A673 (cell line): Measurements from ENCODE around the gene WIPF2. TPM values are rescaled to one million over a fixed set of nuclear protein-coding genes. Genes with fewer than 3 reads are reported as not detected.

Experiments
- BruUV-seq: library from RNA; stranded (reverse); fragments of 400-500 nt; replicated peaks from 2 replicates; lab custom pipeline; 2021; lab: Mats Ljungman, UMichigan
- CTCF ChIA-PET: fragments of 300-600 bp; sonication (Branson Sonifier 250); formaldehyde crosslinking; loops from one replicate; lab custom pipeline; 2022; ENCODE audit warnings: antibody characterized with exemption; lab: Charles Lee
- POLR2A ChIA-PET: fragments of 300-600 bp; sonication (Branson Sonifier 250); formaldehyde crosslinking; loops from one replicate; lab custom pipeline; 2022; ENCODE audit warnings: antibody characterized with exemption; ENCODE audit not compliant: low non-redundant PET; lab: Charles Lee
- DNase-seq: peaks from one replicate; pipeline ENCODE4 v3.0.0-alpha.2; 2015; ENCODE audit warnings: low spot score
- H3K27ac ChIP-seq: fragments of 200-600 bp; sonication (generic); 2 replicates; pipeline ENCODE4 v1.5.1; 2016; ENCODE audit warnings: mixed run types, low read depth, mild to moderate bottlenecking, mixed read lengths, antibody characterized with exemption, low read length; ENCODE audit not compliant: poor library complexity, severe bottlenecking
- H3K27me3 ChIP-seq: fragments of 200-600 bp; sonication (generic); replicated peaks from 2 replicates; pipeline ENCODE4 v1.6.1; 2017; ENCODE audit warnings: mixed run types, low read depth, mild to moderate bottlenecking, mixed read lengths, antibody characterized with exemption, low read length; ENCODE audit not compliant: insufficient read depth, poor library complexity
- H3K36me3 ChIP-seq: fragments of 200-600 bp; sonication (generic); 2 replicates; pipeline ENCODE4 v1.6.1; 2016; ENCODE audit warnings: mixed run types, mild to moderate bottlenecking, mixed read lengths, antibody characterized with exemption, low read length; ENCODE audit not compliant: insufficient read depth, poor library complexity, severe bottlenecking
- H3K4me1 ChIP-seq: fragments of 200-600 bp; sonication (generic); 2 replicates; pipeline ENCODE4 v1.6.1; 2017; ENCODE audit warnings: mixed run types, mild to moderate bottlenecking, mixed read lengths, antibody characterized with exemption, low read length; ENCODE audit not compliant: insufficient read depth, poor library complexity, severe bottlenecking
- H3K4me3 ChIP-seq: fragments of 200-600 bp; sonication (generic); 2 replicates; pipeline ENCODE4 v1.5.1; 2016; ENCODE audit warnings: low read depth, mixed run types, mild to moderate bottlenecking, mixed read lengths, low read length; ENCODE audit not compliant: poor library complexity, severe bottlenecking
- H3K9me3 ChIP-seq: fragments of 200-600 bp; sonication (generic); 2 replicates; pipeline ENCODE4 v1.6.1; 2016; ENCODE audit warnings: mixed run types, low read depth, mild to moderate bottlenecking, mixed read lengths, antibody characterized with exemption, low read length; ENCODE audit not compliant: poor library complexity, severe bottlenecking
- EZH2 ChIP-seq: fragments of 200-600 bp; sonication (generic); IDR thresholded peaks from 2 replicates; pipeline ENCODE4 v1.6.1; 2017; ENCODE audit warnings: borderline replicate concordance, low read depth, mild to moderate bottlenecking, mixed read lengths, antibody characterized with exemption, low read length; ENCODE audit not compliant: poor library complexity, severe bottlenecking
- intact Hi-C: fragments of 100-400 bp; cut with micrococcal nuclease; formaldehyde crosslinking; loops from one replicate; pipeline ENCODE4 v1.10.0; 2022; ENCODE audit not compliant: unreplicated experiment
- total RNA-seq: library from RNA; stranded (reverse); gene quantifications from 2 replicates; pipeline ENCODE4 v1.2.3, GENCODE V29; 2021
- TF ChIP-seq, protein P1 (sequence below): fragments of 300-800, 200-600 bp; sonication (generic); conservative IDR thresholded peaks from 2 replicates; pipeline ENCODE4 v1.5.1; 2017; ENCODE audit warnings: low read depth, mild to moderate bottlenecking, antibody characterized with exemption, low read length, moderate library complexity, mixed read lengths

WIPF2 gene
- total RNA-seq, 1 experiment from 2014 or later = 16.3 TPM

DNA sequence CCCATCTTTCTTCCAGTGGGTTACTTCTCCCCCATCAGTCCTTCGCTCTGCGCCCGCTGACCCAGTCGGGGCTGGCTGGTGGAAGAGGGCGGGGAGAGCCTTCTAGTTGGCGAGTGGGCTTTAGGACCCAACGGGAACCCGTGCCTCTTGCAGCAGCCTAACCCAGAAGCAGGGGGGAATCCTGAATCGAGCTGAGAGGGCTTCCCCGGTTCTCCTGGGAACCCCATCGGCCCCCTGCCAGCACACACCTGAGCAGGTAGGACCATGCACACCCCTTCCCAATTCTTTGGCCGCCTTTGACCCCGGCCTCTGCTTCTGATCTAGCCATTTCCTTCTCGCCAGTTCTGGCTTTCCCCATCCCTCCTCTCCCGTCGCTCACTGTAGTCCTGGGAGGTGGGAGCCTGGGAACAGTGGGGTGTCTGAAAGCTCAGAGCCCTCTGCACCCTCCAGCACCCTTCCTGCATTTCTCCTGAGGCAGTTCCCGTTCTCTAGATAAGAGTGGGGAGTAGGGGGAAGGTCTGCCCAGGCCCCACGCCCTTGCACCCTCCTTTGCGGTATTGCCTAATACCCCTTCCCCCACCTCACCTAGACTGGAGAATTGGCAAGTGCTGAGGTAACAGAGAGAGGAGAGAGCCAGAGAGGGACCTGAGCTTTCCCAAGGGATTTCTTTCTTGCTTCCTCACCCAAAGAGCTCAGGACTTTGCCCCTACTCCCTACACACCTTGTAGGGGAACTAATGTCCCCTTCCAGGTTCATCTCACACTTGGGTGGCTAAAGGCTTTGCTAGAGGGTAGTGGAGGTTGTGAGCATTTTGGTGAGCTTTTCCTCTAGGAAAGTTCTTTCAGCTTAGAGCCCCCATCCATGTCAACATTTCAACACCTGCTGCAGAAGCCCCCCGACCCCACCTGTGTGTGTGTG is 90.2 kb downstream of the WIPF2 start, which contains the start of gene RARA:
Gene RARA, plus strand, starts transcription at position 150 of the 918 bp plus-strand sequence. CDS start 22,039 bp downstream, outside the sequence.
- Histone ChIP-seq H3K4me1 (peaks cover 67% of the 10 kb centered on the region), H3K36me3 (no peaks in the 10 kb centered on the region), H3K4me3 (peak within 1 kb of the TSS; percentile 50), H3K27me3 (no peaks in the 10 kb centered on the region), H3K9me3 (no peaks in the 10 kb centered on the region), H3K27ac (peak within 1 kb of the TSS; percentile 89)
- TF ChIP-seq, protein P1, sequence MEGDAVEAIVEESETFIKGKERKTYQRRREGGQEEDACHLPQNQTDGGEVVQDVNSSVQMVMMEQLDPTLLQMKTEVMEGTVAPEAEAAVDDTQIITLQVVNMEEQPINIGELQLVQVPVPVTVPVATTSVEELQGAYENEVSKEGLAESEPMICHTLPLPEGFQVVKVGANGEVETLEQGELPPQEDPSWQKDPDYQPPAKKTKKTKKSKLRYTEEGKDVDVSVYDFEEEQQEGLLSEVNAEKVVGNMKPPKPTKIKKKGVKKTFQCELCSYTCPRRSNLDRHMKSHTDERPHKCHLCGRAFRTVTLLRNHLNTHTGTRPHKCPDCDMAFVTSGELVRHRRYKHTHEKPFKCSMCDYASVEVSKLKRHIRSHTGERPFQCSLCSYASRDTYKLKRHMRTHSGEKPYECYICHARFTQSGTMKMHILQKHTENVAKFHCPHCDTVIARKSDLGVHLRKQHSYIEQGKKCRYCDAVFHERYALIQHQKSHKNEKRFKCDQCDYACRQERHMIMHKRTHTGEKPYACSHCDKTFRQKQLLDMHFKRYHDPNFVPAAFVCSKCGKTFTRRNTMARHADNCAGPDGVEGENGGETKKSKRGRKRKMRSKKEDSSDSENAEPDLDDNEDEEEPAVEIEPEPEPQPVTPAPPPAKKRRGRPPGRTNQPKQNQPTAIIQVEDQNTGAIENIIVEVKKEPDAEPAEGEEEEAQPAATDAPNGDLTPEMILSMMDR = no peak
- no peak for TF ChIP-seq EZH2
- intact Hi-C loops = loop anchor here (10.0 kb wide), 1 partner anchor 106 kb away; the partner anchor contains the start of gene TOP2A
- no peak for DNase-seq
- ChIA-PET POLR2A (no interaction called here), CTCF (no interaction called here)
- no TSS peak for BruUV-seq

DNA sequence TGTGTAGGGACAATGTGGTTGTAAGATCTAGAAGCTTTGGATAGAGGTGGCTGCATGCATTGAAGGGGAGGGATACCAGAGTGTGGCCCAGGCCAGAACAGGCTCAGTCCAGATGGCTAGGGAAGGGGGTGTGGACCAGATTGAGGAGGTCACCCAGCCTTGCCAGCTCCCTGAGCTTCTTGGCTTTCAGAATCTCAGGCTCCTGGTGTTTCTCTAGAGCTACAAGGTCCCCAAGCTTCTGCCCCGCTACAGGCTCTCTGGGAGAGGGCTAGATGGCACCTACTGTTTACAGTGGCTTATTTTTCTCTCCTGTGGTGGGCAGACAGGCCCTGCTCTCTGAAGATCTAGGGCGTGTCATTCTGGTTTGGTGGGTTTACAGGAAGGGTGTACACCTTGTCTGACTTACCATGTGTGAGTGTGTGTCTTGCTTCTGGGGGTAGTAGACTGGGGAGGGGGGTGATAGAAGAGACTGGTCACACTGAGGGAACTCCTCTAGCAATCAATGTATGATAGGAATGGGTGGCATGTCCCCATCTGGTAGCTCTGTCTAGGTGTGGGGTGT is 90.9 kb downstream of the WIPF2 start:
- POLR2A ChIA-PET = no interaction called here
- intact Hi-C loops = loop anchor here (10.0 kb wide), 1 partner anchor 105 kb away; the partner anchor contains the start of gene TOP2A

DNA sequence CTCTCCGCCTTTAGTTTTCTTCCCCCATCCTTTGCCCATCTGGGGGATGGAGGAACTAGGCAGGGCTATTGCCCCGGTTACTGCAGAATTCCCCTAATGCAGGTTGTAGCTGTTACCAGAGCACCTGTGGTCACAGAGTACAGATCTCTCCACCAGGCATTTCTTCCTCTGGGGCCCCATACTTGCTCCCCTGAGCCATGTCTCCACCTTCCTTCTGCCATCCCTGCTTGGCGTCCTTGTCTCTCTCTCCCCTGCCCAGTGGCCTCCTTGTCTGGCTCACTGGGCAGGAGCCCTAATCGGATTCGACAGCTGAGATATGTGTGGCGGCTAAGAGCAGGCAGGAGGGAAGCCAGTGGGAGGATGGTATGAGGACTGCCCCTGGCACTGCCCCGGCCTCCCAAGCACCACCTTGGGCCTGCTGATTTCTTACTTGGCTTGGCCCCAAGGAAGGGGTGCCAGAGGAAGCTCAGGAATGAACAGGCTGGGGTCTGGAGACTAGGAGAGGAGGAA is 91.8 kb downstream of the WIPF2 start:
- Histone ChIP-seq H3K27ac (peak overlapping the region; percentile 67), H3K27me3 (no peaks in the 10 kb centered on the region), H3K36me3 (no peaks in the 10 kb centered on the region), H3K4me1 (peaks cover 69% of the 10 kb centered on the region), H3K9me3 (no peaks in the 10 kb centered on the region), H3K4me3 (no peak overlapping the region)
- TF ChIP-seq, protein P1 = no peak
- no peak for TF ChIP-seq EZH2
- intact Hi-C loops = no loop called here
- no peak for DNase-seq
- BruUV-seq = no TSS peak
- ChIA-PET CTCF (no interaction called here), POLR2A (interaction anchor here (0.6 kb wide), 1 partner anchor 258 kb away, joined by 4 read pairs; no protein-coding TSS in a partner anchor)

More for the DNA sequence above, 90.9 kb downstream of the WIPF2 start:
- H3K27ac ChIP-seq = peak overlapping the region; percentile 42
- DNase-seq = no peak
- H3K36me3 ChIP-seq = no peaks in the 10 kb centered on the region
- no peaks in the 10 kb centered on the region for H3K9me3 ChIP-seq
- CTCF ChIA-PET = no interaction called here
- BruUV-seq = no TSS peak
- H3K27me3 ChIP-seq = no peaks in the 10 kb centered on the region
- H3K4me3 ChIP-seq = peak overlapping the region; percentile 50
- TF ChIP-seq, protein P1 = no peak
- no peak for TF ChIP-seq EZH2
- H3K4me1 ChIP-seq = peaks cover 71% of the 10 kb centered on the region
